Amygdala (tissue), 56 donors: ENCODE measurements around the gene SORBS1.
"Not testable (repeated sequence)": the region's sequence is repeated elsewhere in the genome, so short reads cannot be mapped to it uniquely, and the experiment has no call there.

Source experiments
- DNase-seq, 56 donors: peaks; one replicate each; lab custom pipeline; 2025; lab: John Stamatoyannopoulos, UW

Gene SORBS1

DNA sequence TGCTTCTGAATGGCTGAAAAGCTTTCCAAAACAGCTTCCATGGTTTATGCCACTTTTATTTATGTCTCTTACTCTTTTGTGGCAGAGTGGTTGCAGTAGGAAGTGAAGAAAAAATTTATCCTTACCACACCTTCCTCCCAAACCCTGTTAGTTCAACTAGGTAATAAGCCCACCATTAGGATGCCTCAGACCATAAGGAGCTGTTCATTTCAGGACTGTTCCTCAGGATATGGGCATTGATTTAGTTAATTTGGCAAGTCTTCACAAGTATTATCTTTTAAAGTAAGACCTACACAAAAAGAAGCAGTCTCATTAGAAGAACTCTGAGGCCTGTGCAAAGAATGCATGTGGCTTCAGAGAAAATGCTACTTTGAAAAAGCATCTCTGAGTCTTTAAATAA is 187.5 kb downstream of the SORBS1 start:
- no peak for DNase-seq

GRCh38 chr10:95364342-95364741 is 196.8 kb downstream of the SORBS1 start:
- peak in 3 of 56 donors; percentile 2 to 13 (median 4) for DNase-seq

- DNase-seq = peak in 6 of 56 donors; percentile 3 to 65 (median 22)
These were observed 197.8 kb downstream of the SORBS1 start for GRCh38 chr10:95363303-95363912.

GRCh38 chr10:95360122-95360714 is 201.0 kb downstream of the SORBS1 start:
- DNase-seq = no peak

- no peak for DNase-seq
These were observed 201.7 kb downstream of the SORBS1 start for GRCh38 chr10:95359466-95359865.

DNA sequence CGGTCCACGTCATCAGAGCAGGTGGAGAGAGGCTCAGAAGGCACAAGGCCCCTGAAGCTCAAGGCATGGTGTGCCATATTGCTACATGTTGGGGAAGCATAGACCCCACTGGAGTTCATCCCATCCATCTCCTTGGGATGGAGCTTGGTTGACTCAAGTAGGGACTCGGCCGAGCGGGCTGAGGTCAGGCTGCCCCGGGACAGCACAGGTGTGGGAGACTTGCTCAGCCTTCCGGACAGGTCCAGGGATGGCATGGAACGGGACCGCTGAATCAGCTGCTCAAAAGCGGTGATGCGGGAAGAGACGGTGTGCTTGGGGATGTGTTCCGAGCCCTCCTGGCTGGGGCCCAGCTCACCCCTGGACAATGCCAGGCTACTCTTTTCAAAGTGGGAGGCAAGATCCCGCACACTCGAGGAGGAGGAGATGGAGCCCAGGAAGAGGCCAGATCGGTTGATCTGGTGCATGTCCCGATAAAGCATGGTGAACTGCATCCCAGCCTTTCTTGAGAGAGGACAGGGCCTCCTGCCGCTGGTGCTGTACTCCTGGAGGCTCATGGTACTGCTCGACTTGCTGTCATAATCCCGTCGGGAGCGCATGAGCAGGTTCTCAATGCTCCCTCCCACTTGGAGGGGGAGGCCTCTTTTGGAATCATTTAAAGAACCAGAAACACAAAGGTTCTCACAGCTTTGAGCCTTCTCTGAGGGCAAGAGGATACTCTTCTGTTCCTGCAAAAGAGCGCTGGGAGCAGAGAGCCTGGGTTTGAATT is 204.8 kb downstream of the SORBS1 start:
- no peak for DNase-seq

- DNase-seq = no peak
These were observed 205.9 kb downstream of the SORBS1 start for GRCh38 chr10:95355301-95355700.

DNA sequence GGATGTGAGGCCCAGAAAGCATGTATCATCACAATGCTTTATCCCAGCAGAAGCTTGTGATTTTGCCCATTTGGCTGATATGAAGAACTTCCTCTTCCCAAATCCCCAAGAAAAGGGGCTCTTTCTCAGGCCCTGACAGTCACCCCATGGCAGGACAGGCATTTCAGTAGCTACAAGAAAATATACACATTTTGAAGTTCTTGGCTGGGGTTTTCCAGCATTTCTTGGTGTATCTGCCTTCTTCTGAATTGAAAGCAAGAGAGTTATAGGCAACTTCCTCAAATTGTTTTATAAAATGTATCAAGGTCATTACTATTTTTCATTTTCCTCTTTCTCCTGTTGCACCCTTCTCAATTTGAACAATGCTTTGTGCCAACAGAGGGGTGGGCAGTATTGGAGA is 207.1 kb downstream of the SORBS1 start:
- DNase-seq = no peak

- DNase-seq = no peak
These were observed 208.0 kb downstream of the SORBS1 start for GRCh38 chr10:95353123-95353522.

- DNase-seq = no peak
These were observed 208.5 kb downstream of the SORBS1 start for GRCh38 chr10:95352684-95353083.

- no peak for DNase-seq
These were observed 210.3 kb downstream of the SORBS1 start for GRCh38 chr10:95350830-95351228.

DNA sequence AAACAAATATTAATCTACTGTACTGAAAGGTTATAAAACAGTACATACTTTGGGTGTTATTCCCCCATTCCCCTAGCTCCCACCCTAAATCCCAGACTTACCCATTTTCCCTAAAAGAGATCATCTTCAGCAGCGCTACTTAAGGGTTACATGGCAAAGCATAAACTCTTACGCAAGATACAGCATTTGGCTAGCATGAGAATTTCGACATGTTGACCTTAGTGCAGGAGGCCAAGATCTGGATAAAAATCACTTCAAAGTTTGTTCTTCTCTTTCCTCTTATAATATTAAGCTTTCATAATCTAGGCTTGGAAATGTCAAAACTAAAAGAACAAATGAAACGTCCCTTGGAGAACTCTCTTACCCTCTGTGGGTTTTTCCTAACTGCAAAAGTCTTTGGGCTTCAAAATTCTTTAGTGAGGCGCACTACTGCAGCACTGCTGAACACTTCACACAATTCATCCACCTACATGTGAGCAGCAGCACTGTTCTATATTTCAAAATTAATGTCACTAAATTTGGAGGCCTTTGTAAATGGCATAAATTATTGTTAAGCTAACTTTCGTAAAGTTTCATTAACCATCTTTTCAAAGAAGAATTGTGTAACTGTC is 210.8 kb downstream of the SORBS1 start:
- no peak for DNase-seq

DNA sequence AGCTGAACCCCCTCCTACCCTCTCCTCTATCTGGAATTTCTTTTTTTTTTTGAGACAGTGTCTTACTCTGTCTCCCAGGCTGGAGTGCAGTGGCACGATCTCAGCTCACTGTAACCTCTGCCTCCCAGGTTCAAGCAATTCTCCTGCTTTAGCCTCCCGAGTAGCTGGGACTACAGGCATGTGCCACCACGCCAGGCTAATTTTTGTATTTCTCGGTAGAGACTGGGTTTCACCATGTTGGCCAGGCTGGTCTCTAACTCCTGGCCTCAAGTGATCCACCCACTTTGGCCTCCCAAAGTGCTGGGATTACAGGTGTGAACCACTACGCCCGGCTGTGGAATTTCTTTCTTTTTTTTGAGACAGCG is 213.8 kb downstream of the SORBS1 start:
- not testable (repeated sequence) for DNase-seq

GRCh38 chr10:95346715-95347401 is 214.3 kb downstream of the SORBS1 start:
- no peak for DNase-seq

GRCh38 chr10:95343573-95343972 is 217.6 kb downstream of the SORBS1 start:
- DNase-seq = no peak

DNA sequence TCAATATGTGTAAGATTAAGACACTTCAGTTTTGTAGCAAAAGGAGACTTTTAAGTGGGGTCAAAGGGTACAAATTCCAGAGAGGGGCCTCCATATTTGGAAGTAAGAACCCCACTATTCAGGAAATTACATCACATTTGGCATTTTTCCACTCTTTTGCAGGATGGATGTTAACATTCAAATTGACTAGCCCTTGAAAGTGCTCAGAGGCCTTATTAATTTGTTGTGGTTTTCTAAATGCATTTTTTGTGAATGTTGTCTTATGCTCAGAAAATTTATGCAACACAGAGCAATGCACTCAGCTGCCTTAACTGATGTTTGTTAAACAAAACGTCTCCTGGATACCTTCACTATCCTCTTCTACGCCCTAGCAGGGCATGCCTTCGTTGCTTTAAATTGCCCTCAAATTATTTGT is 219.4 kb downstream of the SORBS1 start:
- DNase-seq = no peak

DNA sequence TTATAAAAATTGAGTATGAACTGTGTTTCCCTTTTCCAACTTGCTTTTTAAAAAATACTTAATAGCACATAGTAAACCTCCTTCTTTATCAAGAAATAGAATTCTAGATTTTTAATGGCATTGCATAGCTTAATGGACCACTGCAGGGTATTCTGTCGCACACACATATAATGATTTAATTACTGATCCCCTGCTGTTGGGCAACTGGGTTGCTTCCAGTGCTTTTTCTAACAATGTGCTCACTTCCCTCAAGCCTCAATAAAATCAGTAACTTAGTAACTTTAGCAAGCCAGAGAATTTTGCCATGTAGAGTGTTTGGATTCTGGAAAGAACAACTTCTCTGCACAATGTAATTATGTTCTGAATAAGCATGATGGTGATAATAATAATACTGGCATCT is 221.3 kb downstream of the SORBS1 start:
- DNase-seq = no peak

GRCh38 chr10:95337423-95338160 is 223.6 kb downstream of the SORBS1 start:
- DNase-seq = no peak

GRCh38 chr10:95336702-95337101 is 224.5 kb downstream of the SORBS1 start:
- no peak for DNase-seq
